ENCODE results near the gene LIPA. TPM values are rescaled to one million over a fixed set of nuclear protein-coding genes. Genes with fewer than 3 reads are reported as not detected.

The LIPA gene
- total RNA-seq, 1 experiment from 2014 or later: 40.3 TPM

- Histone ChIP-seq H3K27ac (ENCODE audit: low read depth, low read length, poor library complexity, severe bottlenecking) (peak overlapping the region; percentile 20), H3K36me3 (ENCODE audit: insufficient read depth, low read length, poor library complexity, severe bottlenecking) (no peaks in the 10 kb centered on the region), H3K4me1 (ENCODE audit: insufficient read depth, low read length, poor library complexity, severe bottlenecking) (peaks cover 22% of the 10 kb centered on the region), H3K27me3 (replicated peaks; ENCODE audit: insufficient read depth, low read depth, low read length, poor library complexity) (no peaks in the 10 kb centered on the region), H3K4me3 (ENCODE audit: low read depth, low read length, poor library complexity, severe bottlenecking) (no peak overlapping the region), H3K9me3 (ENCODE audit: low read depth, low read length, poor library complexity, severe bottlenecking) (no peaks in the 10 kb centered on the region)
- no TSS peak for BruUV-seq (replicated peaks)
- intact Hi-C loops (cut with micrococcal nuclease; ENCODE audit: unreplicated experiment): no loop called here
- ChIA-PET CTCF (no interaction called here), POLR2A (ENCODE audit: low non-redundant PET) (no interaction called here)
- no peak for TF ChIP-seq EZH2 (IDR thresholded peaks at IDR 0.05; ENCODE audit: borderline replicate concordance, low read depth, low read length, poor library complexity, severe bottlenecking)
- no peak for TF ChIP-seq CTCF (conservative IDR thresholded peaks at IDR 0.05; ENCODE audit: low read depth, low read length)
- peak; percentile 62 for DNase-seq (ENCODE audit: low spot score)
These were observed 26.5 kb upstream of the LIPA start for GRCh38 chr10:89278034-89278535.

GRCh38 chr10:89275383-89275782 lies 23.8 kb upstream of the LIPA start:
- BruUV-seq (replicated peaks): no TSS peak
- no peaks in the 10 kb centered on the region for H3K9me3 ChIP-seq (ENCODE audit: low read depth, low read length, poor library complexity, severe bottlenecking)
- no peaks in the 10 kb centered on the region for H3K27me3 ChIP-seq (replicated peaks; ENCODE audit: insufficient read depth, low read depth, low read length, poor library complexity)
- peaks cover 22% of the 10 kb centered on the region for H3K4me1 ChIP-seq (ENCODE audit: insufficient read depth, low read length, poor library complexity, severe bottlenecking)
- no peak for DNase-seq (ENCODE audit: low spot score)
- CTCF ChIA-PET: no interaction called here
- POLR2A ChIA-PET (ENCODE audit: low non-redundant PET): no interaction called here
- no peaks in the 10 kb centered on the region for H3K36me3 ChIP-seq (ENCODE audit: insufficient read depth, low read length, poor library complexity, severe bottlenecking)
- H3K27ac ChIP-seq (ENCODE audit: low read depth, low read length, poor library complexity, severe bottlenecking): no peak overlapping the region
- TF ChIP-seq CTCF (conservative IDR thresholded peaks at IDR 0.05; ENCODE audit: low read depth, low read length): no peak
- TF ChIP-seq EZH2 (IDR thresholded peaks at IDR 0.05; ENCODE audit: borderline replicate concordance, low read depth, low read length, poor library complexity, severe bottlenecking): no peak
- H3K4me3 ChIP-seq (ENCODE audit: low read depth, low read length, poor library complexity, severe bottlenecking): no peak overlapping the region
- intact Hi-C loops (cut with micrococcal nuclease; ENCODE audit: unreplicated experiment): no loop called here

- intact Hi-C loops (cut with micrococcal nuclease; ENCODE audit: unreplicated experiment): no loop called here
- BruUV-seq (replicated peaks): no TSS peak
- Histone ChIP-seq H3K36me3 (ENCODE audit: insufficient read depth, low read length, poor library complexity, severe bottlenecking) (no peaks in the 10 kb centered on the region), H3K9me3 (ENCODE audit: low read depth, low read length, poor library complexity, severe bottlenecking) (no peaks in the 10 kb centered on the region), H3K4me3 (ENCODE audit: low read depth, low read length, poor library complexity, severe bottlenecking) (no peak overlapping the region), H3K27me3 (replicated peaks; ENCODE audit: insufficient read depth, low read depth, low read length, poor library complexity) (no peaks in the 10 kb centered on the region), H3K4me1 (ENCODE audit: insufficient read depth, low read length, poor library complexity, severe bottlenecking) (peaks cover 22% of the 10 kb centered on the region), H3K27ac (ENCODE audit: low read depth, low read length, poor library complexity, severe bottlenecking) (no peak overlapping the region)
- CTCF ChIA-PET: no interaction called here
- POLR2A ChIA-PET (ENCODE audit: low non-redundant PET): no interaction called here
- TF ChIP-seq EZH2 (IDR thresholded peaks at IDR 0.05; ENCODE audit: borderline replicate concordance, low read depth, low read length, poor library complexity, severe bottlenecking) (no peak), CTCF (conservative IDR thresholded peaks at IDR 0.05; ENCODE audit: low read depth, low read length) (no peak)
- no peak for DNase-seq (ENCODE audit: low spot score)
These were observed 23.4 kb upstream of the LIPA start for GRCh38 chr10:89274928-89275327.

All from A673 (cell line).